Measurements from ENCODE around the gene BCAR3.
"Not testable (repeated sequence)": the region's sequence is repeated elsewhere in the genome, so short reads cannot be mapped to it uniquely, and the experiment has no call there.

The BCAR3 gene

GRCh38 chr1:93669369-93669768, 12.3 kb downstream of the BCAR3 start:
- DNase-seq (ENCODE audit: low read depth in 2 of 2), result no peak

- DNase-seq (ENCODE audit: low read depth in 2 of 2), result no peak
Measured at GRCh38 chr1:93668951-93669350, 12.7 kb downstream of the BCAR3 start.

GRCh38 chr1:93668121-93668520, 13.5 kb downstream of the BCAR3 start:
- DNase-seq (ENCODE audit: low read depth in 2 of 2), result no peak

GRCh38 chr1:93667642-93668041, 14.0 kb downstream of the BCAR3 start:
- DNase-seq (ENCODE audit: low read depth in 2 of 2), result no peak

GRCh38 chr1:93666613-93667384, 14.8 kb downstream of the BCAR3 start:
- no peak for DNase-seq (ENCODE audit: low read depth in 2 of 2)

GRCh38 chr1:93665015-93665414, 16.6 kb downstream of the BCAR3 start:
- no peak for DNase-seq (ENCODE audit: low read depth in 2 of 2)

- DNase-seq (ENCODE audit: low read depth in 2 of 2), result no peak
Measured at GRCh38 chr1:93663208-93663614, 18.4 kb downstream of the BCAR3 start.

GRCh38 chr1:93662481-93663207, 19.0 kb downstream of the BCAR3 start:
- DNase-seq (ENCODE audit: low read depth in 2 of 2), result no peak

- no peak for DNase-seq (ENCODE audit: low read depth in 2 of 2)
Measured at GRCh38 chr1:93661829-93662474, 19.7 kb downstream of the BCAR3 start.

GRCh38 chr1:93661341-93661740, 20.3 kb downstream of the BCAR3 start:
- DNase-seq (ENCODE audit: low read depth in 2 of 2), result not testable (repeated sequence)

- DNase-seq (ENCODE audit: low read depth in 2 of 2), result no peak
Measured at GRCh38 chr1:93659822-93660503, 21.7 kb downstream of the BCAR3 start.

- DNase-seq (ENCODE audit: low read depth in 2 of 2), result no peak
Measured at GRCh38 chr1:93658188-93658587, 23.4 kb downstream of the BCAR3 start.

- DNase-seq (ENCODE audit: low read depth in 2 of 2), result no peak
Measured at GRCh38 chr1:93656491-93656890, 25.1 kb downstream of the BCAR3 start.

GRCh38 chr1:93653656-93654055, 28.0 kb downstream of the BCAR3 start:
- DNase-seq (ENCODE audit: low read depth in 2 of 2), result no peak

- no peak for DNase-seq (ENCODE audit: low read depth in 2 of 2)
Measured at GRCh38 chr1:93652323-93652949, 29.2 kb downstream of the BCAR3 start.

GRCh38 chr1:93651695-93652094, 29.9 kb downstream of the BCAR3 start:
- no peak for DNase-seq (ENCODE audit: low read depth in 2 of 2)

GRCh38 chr1:93650159-93650558, 31.5 kb downstream of the BCAR3 start:
- not testable (repeated sequence) for DNase-seq (ENCODE audit: low read depth in 2 of 2)

GRCh38 chr1:93649231-93649630, 32.4 kb downstream of the BCAR3 start:
- DNase-seq (ENCODE audit: low read depth in 2 of 2), result no peak

- no peak for DNase-seq (ENCODE audit: low read depth in 2 of 2)
Measured at GRCh38 chr1:93648656-93649055, 33.0 kb downstream of the BCAR3 start.

GRCh38 chr1:93641527-93641926, 40.1 kb downstream of the BCAR3 start:
- DNase-seq (ENCODE audit: low read depth in 2 of 2), result no peak

GRCh38 chr1:93640656-93641440, 40.8 kb downstream of the BCAR3 start:
- no peak for DNase-seq (ENCODE audit: low read depth in 2 of 2)

Measured in stimulated activated CD8-positive, alpha-beta memory T cell treated with anti-CD3 and anti-CD28 coated beads, Interleukin-7, amount 100 ng/mL, for 4 hours (primary cell).